ENCODE data around the gene ZFAND6. TPM values are rescaled to one million over a fixed set of nuclear protein-coding genes. Genes with fewer than 3 reads are reported as not detected.
"Not testable (repeated sequence)": the region's sequence is repeated elsewhere in the genome, so short reads cannot be mapped to it uniquely, and the experiment has no call there.

The ZFAND6 gene
- total RNA-seq, 1 donor from 2014 or later = 101 TPM

GRCh38 chr15:80155001-80155377 is 95.5 kb downstream of the ZFAND6 start:
- Mint-ChIP-seq H3K4me1 (peaks cover 25% of the 10 kb centered on the region), H3K27ac (no peak overlapping the region), H3K27me3 (no peaks in the 10 kb centered on the region), H3K9me3 (no peaks in the 10 kb centered on the region), H3K4me3 (no peak overlapping the region), H3K36me3 (ENCODE audit: low read depth) (peaks cover 2% of the 10 kb centered on the region)
- no peak for TF ChIP-seq CTCF (IDR thresholded peaks at IDR 0.05)
- ATAC-seq (ENCODE audit: low read depth) = no peak
- ChIA-PET POLR2A (no interaction called here), CTCF (no interaction called here)
- intact Hi-C loops (cut with micrococcal nuclease) = no loop called here
- DNase-seq = no peak

- CTCF ChIA-PET; H3K36me3 Mint-ChIP-seq (ENCODE audit: low read depth); H3K9me3 Mint-ChIP-seq; POLR2A ChIA-PET; H3K27me3 Mint-ChIP-seq; intact Hi-C loops (cut with micrococcal nuclease); DNase-seq; H3K27ac Mint-ChIP-seq; ATAC-seq (ENCODE audit: low read depth); H3K4me3 Mint-ChIP-seq: not testable (repeated sequence)
- H3K4me1 Mint-ChIP-seq = peaks cover 29% of the 10 kb centered on the region
Measured at GRCh38 chr15:80155378-80156175, 96.1 kb downstream of the ZFAND6 start.

- ChIA-PET CTCF (interaction anchor here (1.2 kb wide), 1 partner anchor 303 kb away, joined by 4 read pairs; no protein-coding TSS in a partner anchor), POLR2A (interaction anchor here (0.6 kb wide), 1 partner anchor 90 kb away, joined by 3 read pairs; no protein-coding TSS in a partner anchor)
- Mint-ChIP-seq H3K36me3 (ENCODE audit: low read depth) (peaks cover 2% of the 10 kb centered on the region), H3K27ac (no peak overlapping the region), H3K9me3 (no peaks in the 10 kb centered on the region), H3K4me1 (peaks cover 36% of the 10 kb centered on the region), H3K4me3 (no peak overlapping the region), H3K27me3 (no peaks in the 10 kb centered on the region)
- no peak for TF ChIP-seq CTCF (IDR thresholded peaks at IDR 0.05)
- DNase-seq = no peak
- intact Hi-C loops (cut with micrococcal nuclease) = no loop called here
- no peak for ATAC-seq (ENCODE audit: low read depth)
Measured at GRCh38 chr15:80156176-80156720, 96.8 kb downstream of the ZFAND6 start.

GRCh38 chr15:80157215-80157614 is 97.7 kb downstream of the ZFAND6 start:
- CTCF ChIA-PET = interaction anchor here (0.5 to 1.2 kb wide), 3 partner anchors 16 to 776 kb away, joined by 3 to 4 read pairs (median 3); no protein-coding TSS in a partner anchor
- H3K27me3 Mint-ChIP-seq = no peaks in the 10 kb centered on the region
- H3K4me1 Mint-ChIP-seq = peaks cover 38% of the 10 kb centered on the region
- ATAC-seq (ENCODE audit: low read depth) (no peak), DNase-seq (no peak)
- peaks cover 2% of the 10 kb centered on the region for H3K36me3 Mint-ChIP-seq (ENCODE audit: low read depth)
- no peak for TF ChIP-seq CTCF (IDR thresholded peaks at IDR 0.05)
- H3K4me3 Mint-ChIP-seq = no peak overlapping the region
- intact Hi-C loops (cut with micrococcal nuclease) = no loop called here
- POLR2A ChIA-PET = interaction anchor here (0.6 kb wide), 1 partner anchor 91 kb away, joined by 3 read pairs; no protein-coding TSS in a partner anchor
- no peak overlapping the region for H3K27ac Mint-ChIP-seq
- no peaks in the 10 kb centered on the region for H3K9me3 Mint-ChIP-seq

GRCh38 chr15:80159301-80159700 is 99.8 kb downstream of the ZFAND6 start:
- no peak for ATAC-seq (ENCODE audit: low read depth)

More at GRCh38 chr15:80159301-80159700, 99.8 kb downstream of the ZFAND6 start:
- no peak for DNase-seq
- ChIA-PET POLR2A (interaction anchor here (1.3 kb wide), 1 partner anchor 236 kb away, joined by 3 read pairs; no protein-coding TSS in a partner anchor), CTCF (no interaction called here)
- intact Hi-C loops (cut with micrococcal nuclease) = no loop called here
- H3K27me3 Mint-ChIP-seq = no peaks in the 10 kb centered on the region
- H3K4me1 Mint-ChIP-seq = peaks cover 30% of the 10 kb centered on the region
- H3K27ac Mint-ChIP-seq = no peak overlapping the region
- H3K4me3 Mint-ChIP-seq = no peak overlapping the region
- no peaks in the 10 kb centered on the region for H3K36me3 Mint-ChIP-seq (ENCODE audit: low read depth)
- TF ChIP-seq CTCF (IDR thresholded peaks at IDR 0.05) = no peak
- peaks cover 2% of the 10 kb centered on the region for H3K9me3 Mint-ChIP-seq
